ENCODE results near the gene MMRN1.

The MMRN1 gene

DNA sequence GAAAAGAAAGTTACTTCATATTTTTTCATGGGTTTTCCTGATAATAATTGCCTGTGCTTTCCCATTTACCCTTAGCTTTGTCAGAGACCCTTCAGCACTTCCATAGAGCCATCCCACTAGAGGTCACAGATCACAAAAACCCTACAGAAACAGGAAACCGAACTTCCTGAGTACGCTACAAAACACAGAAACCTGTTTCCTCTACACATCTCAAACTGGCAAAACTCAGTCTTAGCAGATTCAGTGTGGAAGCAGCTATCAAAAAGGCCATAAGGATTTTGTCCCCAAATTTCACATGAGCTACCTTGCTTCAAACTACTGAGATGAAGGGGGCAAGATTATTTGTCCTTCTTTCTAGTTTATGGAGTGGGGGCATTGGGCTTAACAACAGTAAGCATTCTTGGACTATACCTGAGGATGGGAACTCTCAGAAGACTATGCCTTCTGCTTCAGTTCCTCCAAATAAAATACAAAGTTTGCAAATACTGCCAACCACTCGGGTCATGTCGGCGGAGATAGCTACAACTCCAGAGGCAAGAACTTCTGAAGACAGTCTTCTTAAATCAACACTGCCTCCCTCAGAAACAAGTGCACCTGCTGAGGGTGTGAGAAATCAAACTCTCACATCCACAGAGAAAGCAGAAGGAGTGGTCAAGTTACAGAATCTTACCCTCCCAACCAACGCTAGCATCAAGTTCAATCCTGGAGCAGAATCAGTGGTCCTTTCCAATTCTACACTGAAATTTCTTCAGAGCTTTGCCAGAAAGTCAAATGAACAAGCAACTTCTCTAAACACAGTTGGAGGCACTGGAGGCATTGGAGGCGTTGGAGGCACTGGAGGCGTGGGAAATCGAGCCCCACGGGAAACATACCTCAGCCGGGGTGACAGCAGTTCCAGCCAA is at the start of gene MMRN1:
TSS of gene MMRN1 (plus strand) at position 206 of the 902 bp plus-strand sequence. CDS start at position 324, 118 bp downstream.
- no peak within 1 kb of the TSS for H3K4me3 ChIP-seq (ENCODE audit: low read length)
- whole genome bisulfite sequencing (ENCODE audit: insufficient coverage, insufficient read length): no CpG with 5 or more reads among the region's 11 CpGs
- DNase-seq (ENCODE audit: low read depth, low spot score): no peak
- no peaks in the 10 kb centered on the region for H3K9me3 ChIP-seq (ENCODE audit: control insufficient read depth, insufficient read depth, low read length)
- H3K27ac ChIP-seq (ENCODE audit: low read length): no peak within 1 kb of the TSS
- no peaks in the 10 kb centered on the region for H3K27me3 ChIP-seq (ENCODE audit: control insufficient read depth, insufficient read depth, low read length)
- H3K4me1 ChIP-seq (ENCODE audit: control insufficient read depth, insufficient read depth, low read length): no peaks in the 10 kb centered on the region
- H3K36me3 ChIP-seq (ENCODE audit: control insufficient read depth, insufficient read depth, low read length): no peaks in the 10 kb centered on the region

GRCh38 chr4:89847571-89848325 is 46.9 kb upstream of the MMRN1 start:
- Histone ChIP-seq H3K4me1 (ENCODE audit: control insufficient read depth, insufficient read depth, low read length) (no peaks in the 10 kb centered on the region), H3K27me3 (ENCODE audit: control insufficient read depth, insufficient read depth, low read length) (no peaks in the 10 kb centered on the region), H3K36me3 (ENCODE audit: control insufficient read depth, insufficient read depth, low read length) (no peaks in the 10 kb centered on the region), H3K27ac (ENCODE audit: low read length) (no peak overlapping the region), H3K4me3 (ENCODE audit: low read length) (no peak overlapping the region), H3K9me3 (ENCODE audit: control insufficient read depth, insufficient read depth, low read length) (no peaks in the 10 kb centered on the region)
- no peak for DNase-seq (ENCODE audit: low read depth, low spot score)
- WGBS (ENCODE audit: insufficient coverage, insufficient read length): no CpG with 5 or more reads among the region's 1 CpG

- H3K4me1 ChIP-seq (ENCODE audit: control insufficient read depth, insufficient read depth, low read length): no peaks in the 10 kb centered on the region
- H3K27me3 ChIP-seq (ENCODE audit: control insufficient read depth, insufficient read depth, low read length): no peaks in the 10 kb centered on the region
- H3K36me3 ChIP-seq (ENCODE audit: control insufficient read depth, insufficient read depth, low read length): no peaks in the 10 kb centered on the region
- no peak for DNase-seq (ENCODE audit: low read depth, low spot score)
- H3K9me3 ChIP-seq (ENCODE audit: control insufficient read depth, insufficient read depth, low read length): no peaks in the 10 kb centered on the region; the same call in 1 of the 2 replicates
- H3K27ac ChIP-seq (ENCODE audit: low read length): no peak overlapping the region
- H3K4me3 ChIP-seq (ENCODE audit: low read length): no peak overlapping the region
- no CpG with 5 or more reads among the region's 3 CpGs for WGBS (ENCODE audit: insufficient coverage, insufficient read length)
Observed at GRCh38 chr4:89855236-89855635, 39.4 kb upstream of the MMRN1 start.

DNA sequence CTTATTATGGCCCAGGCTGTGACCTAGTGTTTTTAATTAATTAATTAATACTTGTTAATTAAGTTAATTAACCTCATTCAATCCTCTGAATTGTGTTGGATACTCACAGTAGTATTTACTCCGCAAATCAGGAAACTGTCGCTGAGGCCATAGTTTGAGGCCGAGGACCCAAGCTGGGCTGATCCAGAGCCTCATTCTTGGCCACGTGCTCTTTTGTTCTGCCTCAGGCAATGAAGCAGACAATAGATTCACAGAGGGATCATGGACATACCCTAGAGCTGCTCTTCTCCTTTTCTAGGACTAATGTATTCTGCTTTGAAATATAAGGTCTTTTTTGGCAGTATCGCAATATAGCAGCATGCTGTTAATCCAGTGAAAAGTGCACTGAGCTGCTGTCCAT is 33.7 kb upstream of the MMRN1 start:
- Histone ChIP-seq H3K27ac (ENCODE audit: low read length) (no peak overlapping the region), H3K36me3 (ENCODE audit: control insufficient read depth, insufficient read depth, low read length) (no peaks in the 10 kb centered on the region), H3K4me3 (ENCODE audit: low read length) (no peak overlapping the region), H3K9me3 (ENCODE audit: control insufficient read depth, insufficient read depth, low read length) (no peaks in the 10 kb centered on the region; the same call in 1 of the 2 replicates), H3K4me1 (ENCODE audit: control insufficient read depth, insufficient read depth, low read length) (no peaks in the 10 kb centered on the region), H3K27me3 (ENCODE audit: control insufficient read depth, insufficient read depth, low read length) (no peaks in the 10 kb centered on the region)
- WGBS (ENCODE audit: insufficient coverage, insufficient read length): no CpG with 5 or more reads among the region's 5 CpGs
- DNase-seq (ENCODE audit: low read depth, low spot score): no peak

GRCh38 chr4:89863533-89863932 is 31.1 kb upstream of the MMRN1 start:
- no peaks in the 10 kb centered on the region for H3K9me3 ChIP-seq (ENCODE audit: control insufficient read depth, insufficient read depth, low read length)
- H3K27ac ChIP-seq (ENCODE audit: low read length): no peak overlapping the region
- no CpG with 5 or more reads among the region's 5 CpGs for WGBS (ENCODE audit: insufficient coverage, insufficient read length)
- DNase-seq (ENCODE audit: low read depth, low spot score): no peak
- no peak overlapping the region for H3K4me3 ChIP-seq (ENCODE audit: low read length)
- no peaks in the 10 kb centered on the region for H3K36me3 ChIP-seq (ENCODE audit: control insufficient read depth, insufficient read depth, low read length)
- no peaks in the 10 kb centered on the region for H3K27me3 ChIP-seq (ENCODE audit: control insufficient read depth, insufficient read depth, low read length)
- no peaks in the 10 kb centered on the region for H3K4me1 ChIP-seq (ENCODE audit: control insufficient read depth, insufficient read depth, low read length)

- H3K4me3 ChIP-seq (ENCODE audit: low read length): no peak overlapping the region
Observed at GRCh38 chr4:89868276-89868675, 26.4 kb upstream of the MMRN1 start.

DNA sequence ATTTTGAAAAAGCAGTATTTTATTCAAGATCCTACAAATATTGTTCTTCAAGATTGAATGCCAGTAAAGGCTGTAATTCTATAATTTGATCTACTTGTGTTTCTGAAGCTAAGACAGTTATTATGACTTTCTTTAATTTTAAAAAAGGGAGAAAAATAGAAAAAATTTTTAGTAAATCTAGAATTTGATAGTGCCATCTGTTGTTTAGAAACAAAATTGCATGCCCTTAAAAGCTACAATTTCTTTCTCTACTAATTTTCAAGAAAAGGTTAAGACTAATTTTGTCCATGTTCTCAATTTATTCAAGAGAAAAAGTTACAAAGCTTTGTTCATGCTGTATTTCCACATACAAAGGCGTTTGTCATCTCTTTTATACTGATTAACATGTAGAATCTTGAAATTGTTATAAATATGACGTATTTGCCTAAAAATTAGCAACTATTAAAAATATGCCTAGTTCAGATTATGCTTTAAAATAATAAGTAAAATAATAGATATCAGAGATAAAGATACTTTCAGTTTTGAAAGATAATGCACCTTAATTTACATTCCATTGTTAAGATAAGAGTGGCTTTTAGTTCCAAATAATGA is 25.6 kb upstream of the MMRN1 start:
- Histone ChIP-seq H3K36me3 (ENCODE audit: control insufficient read depth, insufficient read depth, low read length) (no peaks in the 10 kb centered on the region), H3K9me3 (ENCODE audit: control insufficient read depth, insufficient read depth, low read length) (no peaks in the 10 kb centered on the region), H3K4me3 (ENCODE audit: low read length) (no peak overlapping the region), H3K27me3 (ENCODE audit: control insufficient read depth, insufficient read depth, low read length) (no peaks in the 10 kb centered on the region), H3K4me1 (ENCODE audit: control insufficient read depth, insufficient read depth, low read length) (no peaks in the 10 kb centered on the region), H3K27ac (ENCODE audit: low read length) (no peak overlapping the region)
- WGBS (ENCODE audit: insufficient coverage, insufficient read length): no CpG with 5 or more reads among the region's 2 CpGs
- no peak for DNase-seq (ENCODE audit: low read depth, low spot score)

More at GRCh38 chr4:89868276-89868675, 26.4 kb upstream of the MMRN1 start:
- H3K27me3 ChIP-seq (ENCODE audit: control insufficient read depth, insufficient read depth, low read length): no peaks in the 10 kb centered on the region
- H3K27ac ChIP-seq (ENCODE audit: low read length): no peak overlapping the region
- DNase-seq (ENCODE audit: low read depth, low spot score): no peak
- no peaks in the 10 kb centered on the region for H3K9me3 ChIP-seq (ENCODE audit: control insufficient read depth, insufficient read depth, low read length)
- no peaks in the 10 kb centered on the region for H3K36me3 ChIP-seq (ENCODE audit: control insufficient read depth, insufficient read depth, low read length)
- H3K4me1 ChIP-seq (ENCODE audit: control insufficient read depth, insufficient read depth, low read length): no peaks in the 10 kb centered on the region

DNA sequence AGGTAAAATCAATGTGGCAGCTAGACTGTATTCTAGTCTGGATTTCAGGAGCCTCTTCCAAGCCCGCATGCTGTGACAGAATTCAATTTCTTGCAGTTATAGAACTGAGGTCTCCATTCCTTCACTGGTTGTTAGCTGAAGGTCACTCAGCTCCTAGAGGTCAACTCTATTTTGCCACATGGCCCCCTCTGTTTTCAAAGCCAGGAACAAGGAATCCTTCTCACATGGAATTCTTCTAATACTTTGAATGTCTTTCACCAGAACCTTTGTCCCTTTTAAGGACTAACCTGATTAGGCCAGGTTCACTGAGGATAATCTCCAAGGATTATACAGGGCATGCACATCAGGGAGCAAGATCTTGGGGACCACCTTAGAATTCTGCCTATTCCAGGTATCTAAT is 23.4 kb upstream of the MMRN1 start:
- Histone ChIP-seq H3K27me3 (ENCODE audit: control insufficient read depth, insufficient read depth, low read length) (no peaks in the 10 kb centered on the region), H3K27ac (ENCODE audit: low read length) (no peak overlapping the region), H3K36me3 (ENCODE audit: control insufficient read depth, insufficient read depth, low read length) (no peaks in the 10 kb centered on the region), H3K4me3 (ENCODE audit: low read length) (no peak overlapping the region), H3K4me1 (ENCODE audit: control insufficient read depth, insufficient read depth, low read length) (no peaks in the 10 kb centered on the region), H3K9me3 (ENCODE audit: control insufficient read depth, insufficient read depth, low read length) (no peaks in the 10 kb centered on the region)
- WGBS (ENCODE audit: insufficient coverage, insufficient read length): no CpG with 5 or more reads among the region's 1 CpG
- DNase-seq (ENCODE audit: low read depth, low spot score): no peak

GRCh38 chr4:89876548-89876947 is 18.1 kb upstream of the MMRN1 start:
- no peak overlapping the region for H3K4me3 ChIP-seq (ENCODE audit: low read length)
- H3K4me1 ChIP-seq (ENCODE audit: control insufficient read depth, insufficient read depth, low read length): no peaks in the 10 kb centered on the region
- no peaks in the 10 kb centered on the region for H3K36me3 ChIP-seq (ENCODE audit: control insufficient read depth, insufficient read depth, low read length)
- DNase-seq (ENCODE audit: low read depth, low spot score): no peak
- H3K9me3 ChIP-seq (ENCODE audit: control insufficient read depth, insufficient read depth, low read length): no peaks in the 10 kb centered on the region
- WGBS (ENCODE audit: insufficient coverage, insufficient read length): no CpG with 5 or more reads among the region's 3 CpGs
- no peaks in the 10 kb centered on the region for H3K27me3 ChIP-seq (ENCODE audit: control insufficient read depth, insufficient read depth, low read length)
- no peak overlapping the region for H3K27ac ChIP-seq (ENCODE audit: low read length)

DNA sequence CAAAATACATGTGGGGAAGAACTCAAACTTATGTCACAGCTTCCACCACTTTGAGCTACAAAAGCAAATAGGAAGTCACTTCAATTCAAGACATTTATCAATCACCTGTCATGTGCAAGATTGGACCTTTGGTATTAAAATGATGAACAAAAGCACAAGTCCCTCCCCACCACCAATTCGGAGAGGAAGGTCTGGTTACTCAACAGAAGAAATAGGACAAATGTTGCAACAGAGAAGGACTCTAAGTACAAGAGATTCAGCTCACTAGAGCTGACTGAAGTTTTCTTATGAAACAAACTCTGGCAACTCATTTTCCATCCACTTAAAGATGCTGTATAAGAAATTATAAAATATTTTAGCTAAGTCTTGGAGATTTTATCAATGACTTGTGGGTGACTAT is 16.0 kb upstream of the MMRN1 start:
- whole genome bisulfite sequencing (ENCODE audit: insufficient coverage, insufficient read length): no CpG with 5 or more reads among the region's 1 CpG
- no peaks in the 10 kb centered on the region for H3K27me3 ChIP-seq (ENCODE audit: control insufficient read depth, insufficient read depth, low read length)
- no peak for DNase-seq (ENCODE audit: low read depth, low spot score)
- no peak overlapping the region for H3K27ac ChIP-seq (ENCODE audit: low read length)
- H3K4me1 ChIP-seq (ENCODE audit: control insufficient read depth, insufficient read depth, low read length): no peaks in the 10 kb centered on the region
- H3K4me3 ChIP-seq (ENCODE audit: low read length): no peak overlapping the region
- no peaks in the 10 kb centered on the region for H3K36me3 ChIP-seq (ENCODE audit: control insufficient read depth, insufficient read depth, low read length)
- no peaks in the 10 kb centered on the region for H3K9me3 ChIP-seq (ENCODE audit: control insufficient read depth, insufficient read depth, low read length)
